Epithelial cell of prostate (primary cell): ENCODE measurements around the gene KCNK3.

Experiments
- DNase-seq: peaks from one replicate; pipeline ENCODE4 v3.0.0-alpha.2; 2011; ENCODE audit warnings: low read depth, low spot score
- H3K27ac ChIP-seq: fragments of 450-650 bp; 2 replicates; pipeline ENCODE4 v1.5.1; 2017; ENCODE audit warnings: mild to moderate bottlenecking

Gene KCNK3

GRCh38 chr2:26709323-26710110, 17.0 kb downstream of the KCNK3 start:
- no peak for DNase-seq
- H3K27ac ChIP-seq: no peak overlapping the region

GRCh38 chr2:26710145-26710544, 17.6 kb downstream of the KCNK3 start:
- H3K27ac ChIP-seq: no peak overlapping the region
- DNase-seq: no peak

GRCh38 chr2:26710743-26711456, 18.4 kb downstream of the KCNK3 start:
- no peak for DNase-seq
- no peak overlapping the region for H3K27ac ChIP-seq

GRCh38 chr2:26711457-26712161, 19.1 kb downstream of the KCNK3 start:
- no peak for DNase-seq
- H3K27ac ChIP-seq: no peak overlapping the region

GRCh38 chr2:26712486-26713465, 20.3 kb downstream of the KCNK3 start:
- no peak for DNase-seq
- no peak overlapping the region for H3K27ac ChIP-seq

- no peak for DNase-seq
- no peak overlapping the region for H3K27ac ChIP-seq
These were observed 23.2 kb downstream of the KCNK3 start for GRCh38 chr2:26715528-26716270.

GRCh38 chr2:26716340-26716739, 23.8 kb downstream of the KCNK3 start:
- DNase-seq: no peak
- no peak overlapping the region for H3K27ac ChIP-seq

- no peak for DNase-seq
- H3K27ac ChIP-seq: no peak overlapping the region
These were observed 24.2 kb downstream of the KCNK3 start for GRCh38 chr2:26716769-26717168.

GRCh38 chr2:26717362-26717761, 24.8 kb downstream of the KCNK3 start:
- DNase-seq: no peak
- H3K27ac ChIP-seq: no peak overlapping the region

- H3K27ac ChIP-seq: no peak overlapping the region
- no peak for DNase-seq
These were observed 26.6 kb downstream of the KCNK3 start for GRCh38 chr2:26718949-26719686.

GRCh38 chr2:26720322-26721114, 28.0 kb downstream of the KCNK3 start:
- no peak for DNase-seq
- no peak overlapping the region for H3K27ac ChIP-seq

- no peak for DNase-seq
These were observed 28.9 kb downstream of the KCNK3 start for GRCh38 chr2:26721115-26722032.

GRCh38 chr2:26722328-26722727, 29.8 kb downstream of the KCNK3 start:
- H3K27ac ChIP-seq: no peak overlapping the region
- no peak for DNase-seq

More at GRCh38 chr2:26721115-26722032, 28.9 kb downstream of the KCNK3 start:
- no peak overlapping the region for H3K27ac ChIP-seq

- no peak for DNase-seq
- H3K27ac ChIP-seq: no peak overlapping the region
These were observed 30.4 kb downstream of the KCNK3 start for GRCh38 chr2:26722911-26723310.

- no peak overlapping the region for H3K27ac ChIP-seq
- no peak for DNase-seq
These were observed 31.0 kb downstream of the KCNK3 start for GRCh38 chr2:26723475-26723874.

- no peak for DNase-seq
- no peak overlapping the region for H3K27ac ChIP-seq
These were observed 31.6 kb downstream of the KCNK3 start for GRCh38 chr2:26723991-26724750.
